MM.1S (cell line): ENCODE data around the gene C16orf92.

ENCODE experiments used
- DNase-seq: peaks from one replicate; pipeline ENCODE4 v3.0.0-alpha.2; 2015
- H2AFZ ChIP-seq: fragments of 300-600 bp; sonication (generic); 2 replicates; pipeline ENCODE4 v1.6.0; 2016; ENCODE audit warnings: antibody characterized with exemption, low read length
- H3F3A ChIP-seq: fragments of 300-600 bp; sonication (generic); 2 replicates; pipeline ENCODE4 v1.6.1; 2016; ENCODE audit warnings: mild to moderate bottlenecking, antibody characterized with exemption, low read length, moderate library complexity, mixed read lengths; ENCODE audit not compliant: insufficient read depth
- H3K27ac ChIP-seq: fragments of 300-600 bp; sonication (generic); 2 replicates; pipeline ENCODE4 v1.5.1; 2016; ENCODE audit warnings: mild to moderate bottlenecking, low read length
- H3K27me3 ChIP-seq: fragments of 300-600 bp; sonication (generic); replicated peaks from 2 replicates; pipeline ENCODE4 v1.6.0; 2016; ENCODE audit warnings: low read length; ENCODE audit not compliant: insufficient read depth
- H3K36me3 ChIP-seq: fragments of 300-600 bp; sonication (generic); replicated peaks from 2 replicates; pipeline ENCODE4 v1.6.1; 2016; ENCODE audit warnings: mild to moderate bottlenecking, low read length, mixed read lengths; ENCODE audit not compliant: insufficient read depth
- H3K4me1 ChIP-seq: fragments of 300-600 bp; sonication (generic); 2 replicates; pipeline ENCODE4 v1.6.1; 2016; ENCODE audit warnings: low read length, mixed read lengths
- H3K4me2 ChIP-seq: fragments of 300-600 bp; sonication (generic); 2 replicates; pipeline ENCODE4 v1.6.0; 2016; ENCODE audit warnings: low read depth, low read length
- H3K4me3 ChIP-seq: fragments of 300-600 bp; sonication (generic); 2 replicates; pipeline ENCODE4 v1.5.1; 2016; ENCODE audit warnings: low read length, mixed read lengths
- H3K79me2 ChIP-seq: fragments of 300-600 bp; sonication (generic); 2 replicates; pipeline ENCODE4 v1.6.1; 2016; ENCODE audit warnings: mixed run types, low read length, mixed read lengths
- H3K9ac ChIP-seq: fragments of 300-600 bp; sonication (generic); 2 replicates; pipeline ENCODE4 v1.6.1; 2016; ENCODE audit warnings: low read length, mixed read lengths
- H3K9me2 ChIP-seq: fragments of 300-600 bp; sonication (generic); replicated peaks from 2 replicates; pipeline ENCODE4 v1.6.1; 2016; ENCODE audit warnings: mild to moderate bottlenecking, low read length, mixed read lengths; ENCODE audit not compliant: insufficient read depth
- H3K9me3 ChIP-seq: fragments of 300-600 bp; sonication (generic); replicated peaks from 2 replicates; pipeline ENCODE4 v1.6.1; 2016; ENCODE audit warnings: mild to moderate bottlenecking, low read length, mixed read lengths; ENCODE audit not compliant: insufficient read depth
- H4K20me1 ChIP-seq: fragments of 300-600 bp; sonication (generic); 2 replicates; pipeline ENCODE4 v1.6.1; 2016; ENCODE audit warnings: mild to moderate bottlenecking, low read length, moderate library complexity, mixed read lengths; ENCODE audit not compliant: insufficient read depth
- CTCF ChIP-seq: fragments of 300-600 bp; sonication (generic); IDR thresholded peaks from 2 replicates; pipeline ENCODE4 v1.5.1; 2016; ENCODE audit warnings: antibody characterized with exemption, low read length, mixed read lengths
- EZH2 ChIP-seq: fragments of 300-600 bp; sonication (generic); optimal IDR thresholded peaks from 2 replicates; pipeline ENCODE3; 2017; ENCODE audit warnings: low read depth, mild to moderate bottlenecking, antibody characterized with exemption, low read length, mixed read lengths
- EZH2phosphoT487 ChIP-seq: fragments of 300-600 bp; sonication (generic); IDR thresholded peaks from 2 replicates; pipeline ENCODE4 v1.6.1; 2018; ENCODE audit warnings: antibody characterized with exemption, low read length

Gene C16orf92

DNA sequence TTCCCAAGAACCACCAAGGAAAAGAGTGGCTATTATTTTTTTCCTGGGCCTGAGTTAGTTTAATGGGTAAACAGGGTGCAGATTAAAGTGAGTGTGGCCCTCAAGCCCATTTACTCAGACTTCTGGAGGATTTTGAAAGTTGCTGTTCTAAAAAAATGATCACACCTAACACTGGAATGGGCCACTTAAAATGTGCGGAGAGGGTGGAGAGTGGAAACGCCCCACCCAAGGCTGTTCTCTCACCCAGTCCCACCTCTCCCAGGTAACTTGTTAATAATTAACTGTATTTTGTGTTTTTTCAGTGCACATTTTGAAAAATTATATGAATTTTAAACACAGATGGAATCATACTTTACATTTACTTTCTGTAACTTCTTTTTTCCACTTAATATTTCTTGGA is 33.0 kb upstream of the C16orf92 start:
- Histone ChIP-seq H3K4me3 (no peak overlapping the region), H4K20me1 (no peaks in the 10 kb centered on the region), H2AFZ (no peak overlapping the region), H3K9ac (no peak overlapping the region), H3K4me2 (no peak overlapping the region), H3K4me1 (peaks cover 7% of the 10 kb centered on the region; the same call in 1 of the 2 replicates), H3K79me2 (no peaks in the 10 kb centered on the region; the same call in 1 of the 2 replicates), H3F3A (peaks cover 18% of the 10 kb centered on the region), H3K9me3 (no peaks in the 10 kb centered on the region), H3K27ac (no peak overlapping the region), H3K36me3 (no peaks in the 10 kb centered on the region), H3K9me2 (no peaks in the 10 kb centered on the region), H3K27me3 (no peaks in the 10 kb centered on the region)
- TF ChIP-seq EZH2phosphoT487 (no peak), EZH2 (no peak), CTCF (no peak)
- no peak for DNase-seq

GRCh38 chr16:29990883-29991570 is 32.0 kb upstream of the C16orf92 start:
- H4K20me1 ChIP-seq: no peaks in the 10 kb centered on the region
- H3K4me3 ChIP-seq: no peak overlapping the region
- H3K4me2 ChIP-seq: no peak overlapping the region
- peaks cover 7% of the 10 kb centered on the region; the same call in 1 of the 2 replicates for H3K4me1 ChIP-seq
- no peaks in the 10 kb centered on the region for H3K36me3 ChIP-seq
- H3K27me3 ChIP-seq: no peaks in the 10 kb centered on the region
- DNase-seq: no peak
- no peak overlapping the region for H3K9ac ChIP-seq
- no peak overlapping the region for H2AFZ ChIP-seq
- no peaks in the 10 kb centered on the region; the same call in 1 of the 2 replicates for H3K79me2 ChIP-seq
- TF ChIP-seq EZH2 (no peak), EZH2phosphoT487 (no peak), CTCF (no peak)
- H3F3A ChIP-seq: peaks cover 22% of the 10 kb centered on the region
- H3K27ac ChIP-seq: no peak overlapping the region
- H3K9me3 ChIP-seq: no peaks in the 10 kb centered on the region
- H3K9me2 ChIP-seq: no peaks in the 10 kb centered on the region

DNA sequence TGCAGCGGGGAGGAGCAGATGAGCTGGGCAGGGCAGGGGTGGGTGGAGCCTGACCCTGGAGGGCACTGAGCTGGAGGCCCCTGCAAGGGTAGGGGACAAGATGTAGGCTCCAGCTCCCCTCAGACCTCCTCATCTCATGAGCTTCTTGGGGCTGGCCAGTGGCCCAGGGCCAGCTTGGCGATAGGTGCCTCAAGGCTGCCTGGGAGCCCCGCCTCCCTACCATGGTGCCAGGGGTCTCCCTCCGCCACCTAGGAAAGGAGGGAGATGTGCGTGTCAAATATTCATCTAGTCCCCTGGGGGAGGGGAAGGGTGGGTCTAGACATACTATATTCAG is 31.5 kb upstream of the C16orf92 start:
- H3K36me3 ChIP-seq: no peaks in the 10 kb centered on the region
- H4K20me1 ChIP-seq: no peaks in the 10 kb centered on the region
- no peak overlapping the region for H3K4me2 ChIP-seq

More for the DNA sequence above, 31.5 kb upstream of the C16orf92 start:
- Histone ChIP-seq H3K4me3 (no peak overlapping the region), H2AFZ (no peak overlapping the region), H3K9ac (no peak overlapping the region), H3K9me3 (no peaks in the 10 kb centered on the region), H3K4me1 (peaks cover 7% of the 10 kb centered on the region; the same call in 1 of the 2 replicates), H3F3A (peaks cover 22% of the 10 kb centered on the region), H3K27ac (no peak overlapping the region), H3K79me2 (peaks cover 4% of the 10 kb centered on the region), H3K9me2 (no peaks in the 10 kb centered on the region), H3K27me3 (no peaks in the 10 kb centered on the region)
- DNase-seq: no peak
- TF ChIP-seq EZH2phosphoT487 (no peak), EZH2 (no peak), CTCF (no peak)
